WTC11 (cell line): ENCODE results near the gene ZNF555. TPM values are rescaled to one million over a fixed set of nuclear protein-coding genes. Genes with fewer than 3 reads are reported as not detected.

Experiments
- FOXJ3 ChIP-seq: sonication (generic); formaldehyde crosslinking; IDR thresholded peaks from 2 replicates; pipeline ENCODE4 v1.9.0; 2021; ENCODE audit warnings: missing genetic modification reagents, mild to moderate bottlenecking, borderline replicate concordance
- FOXP1 ChIP-seq: sonication (generic); formaldehyde crosslinking; IDR thresholded peaks from 2 replicates; pipeline ENCODE4 v1.8.0; 2022; ENCODE audit warnings: missing genetic modification reagents, mild to moderate bottlenecking, moderate library complexity, borderline replicate concordance
- GRHL2 ChIP-seq: fragments of 250-450 bp; sonication (Bioruptor Pico); IDR thresholded peaks from 2 replicates; pipeline ENCODE4 v1.8.0; 2022; ENCODE audit warnings: mild to moderate bottlenecking, moderate library complexity; ENCODE audit not compliant: insufficient replicate concordance, severe bottlenecking
- HMGA2 ChIP-seq: fragments of 250-450 bp; sonication (Bioruptor Pico); IDR thresholded peaks from 2 replicates; pipeline ENCODE4 v1.4.0; 2021; ENCODE audit warnings: mild to moderate bottlenecking, moderate library complexity
- NFATC4 ChIP-seq: fragments of 250-450 bp; sonication (Bioruptor Pico); IDR thresholded peaks from 2 replicates; pipeline ENCODE4 v1.9.0; 2021; ENCODE audit warnings: mild to moderate bottlenecking
- NFE2L1 ChIP-seq: sonication (generic); formaldehyde crosslinking; IDR thresholded peaks from 2 replicates; pipeline ENCODE4 v1.8.1; 2023; ENCODE audit warnings: missing genetic modification reagents
- NFYB ChIP-seq: sonication (generic); formaldehyde crosslinking; conservative IDR thresholded peaks from 2 replicates; pipeline ENCODE4 v1.8.0; 2022; ENCODE audit warnings: low read depth, missing genetic modification reagents
- NR2C2 ChIP-seq: sonication (generic); formaldehyde crosslinking; IDR thresholded peaks from 2 replicates; pipeline ENCODE4 v1.8.0; 2022; ENCODE audit warnings: mild to moderate bottlenecking, missing genetic modification reagents
- NR3C1 ChIP-seq: sonication (generic); formaldehyde crosslinking; conservative IDR thresholded peaks from 2 replicates; pipeline ENCODE4 v1.8.1; 2023; ENCODE audit warnings: low read depth, mild to moderate bottlenecking, missing genetic modification reagents
- RORB ChIP-seq: fragments of 250-450 bp; sonication (Bioruptor Pico); IDR thresholded peaks from 2 replicates; pipeline ENCODE4 v1.9.0; 2021; ENCODE audit warnings: mild to moderate bottlenecking
- SMAD4 ChIP-seq: sonication (generic); formaldehyde crosslinking; IDR thresholded peaks from 2 replicates; pipeline ENCODE4 v1.8.0; 2022; ENCODE audit warnings: mild to moderate bottlenecking, missing genetic modification reagents
- TCF7 ChIP-seq: sonication (generic); formaldehyde crosslinking; IDR thresholded peaks from 2 replicates; pipeline ENCODE4 v1.8.0; 2022; ENCODE audit warnings: mild to moderate bottlenecking, low read depth, missing genetic modification reagents, moderate library complexity
- ZNF121 ChIP-seq: sonication (generic); formaldehyde crosslinking; IDR thresholded peaks from 2 replicates; pipeline ENCODE4 v1.8.0; 2023; ENCODE audit warnings: missing genetic modification reagents
- ZNF396 ChIP-seq: fragments of 250-450 bp; sonication (Bioruptor Pico); IDR thresholded peaks from 2 replicates; pipeline ENCODE4 v1.8.0; 2021; ENCODE audit warnings: mild to moderate bottlenecking, moderate library complexity, borderline replicate concordance
- total RNA-seq: library from RNA; stranded (reverse); gene quantifications from 3 replicates; pipeline ENCODE4 v1.2.3, GENCODE V29; 2021
- TF ChIP-seq, protein P1 (sequence below): sonication (generic); formaldehyde crosslinking; IDR thresholded peaks from 2 replicates; pipeline ENCODE4 v1.8.0; 2022; ENCODE audit warnings: mild to moderate bottlenecking, missing genetic modification reagents
- TF ChIP-seq, protein P2 (sequence below): sonication (generic); formaldehyde crosslinking; IDR thresholded peaks from 2 replicates; pipeline ENCODE4 v1.8.1; 2022; ENCODE audit warnings: missing genetic modification reagents, borderline replicate concordance
- TF ChIP-seq, protein P3 (sequence below): sonication (generic); formaldehyde crosslinking; IDR thresholded peaks from 2 replicates; pipeline ENCODE4 v1.8.1; 2023; ENCODE audit warnings: mild to moderate bottlenecking, missing genetic modification reagents, borderline replicate concordance
- TF ChIP-seq, protein P4 (sequence below): sonication (generic); formaldehyde crosslinking; IDR thresholded peaks from 2 replicates; pipeline ENCODE4 v1.8.0; 2023; ENCODE audit warnings: missing genetic modification reagents, mild to moderate bottlenecking, borderline replicate concordance
- TF ChIP-seq, protein P5 (sequence below): sonication (generic); formaldehyde crosslinking; IDR thresholded peaks from 2 replicates; pipeline ENCODE4 v1.8.1; 2023; ENCODE audit warnings: mild to moderate bottlenecking, missing genetic modification reagents
- TF ChIP-seq, protein P6 (sequence below): sonication (generic); formaldehyde crosslinking; IDR thresholded peaks from 2 replicates; pipeline ENCODE4 v1.8.1; 2022; ENCODE audit warnings: low read depth, missing genetic modification reagents, borderline replicate concordance
- TF ChIP-seq, protein P7 (sequence below): fragments of 250-450 bp; sonication (Bioruptor Pico); conservative IDR thresholded peaks from 2 replicates; pipeline ENCODE4 v1.9.0; 2021; ENCODE audit warnings: mild to moderate bottlenecking
- TF ChIP-seq, protein P8 (sequence below): sonication (generic); formaldehyde crosslinking; IDR thresholded peaks from 2 replicates; pipeline ENCODE4 v1.8.1; 2022; ENCODE audit warnings: mild to moderate bottlenecking, missing genetic modification reagents, moderate library complexity, borderline replicate concordance

The ZNF555 gene
- total RNA-seq, 1 experiment from 2014 or later = 6.6 TPM

DNA sequence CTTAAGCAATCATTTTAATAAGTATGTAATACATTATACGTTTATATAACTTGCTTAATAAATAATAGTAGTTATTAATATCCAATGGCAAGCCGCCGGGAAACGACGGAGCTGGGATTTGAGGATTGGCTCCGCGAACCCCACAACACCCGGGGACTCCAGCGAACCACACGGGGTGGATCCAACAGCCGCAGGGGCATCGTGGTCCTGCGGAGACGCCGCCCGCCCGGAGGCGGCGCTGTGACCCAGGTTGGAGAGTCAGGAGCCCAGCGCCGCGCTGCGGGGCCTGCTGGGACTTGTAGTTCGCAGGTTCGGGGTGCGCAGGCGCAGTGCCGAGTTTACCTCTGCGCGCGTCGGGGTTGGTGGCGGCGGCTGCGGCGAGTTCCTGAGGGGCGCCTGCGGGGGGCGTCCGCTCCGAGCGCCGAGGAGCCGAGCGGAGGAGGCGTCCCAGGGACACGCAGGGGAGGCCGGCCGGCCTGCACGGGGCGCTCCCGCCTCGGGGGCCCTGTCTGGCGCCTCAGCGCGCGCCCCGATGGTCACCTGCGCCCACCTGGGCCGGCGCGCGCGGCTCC is 21.6 kb upstream of the ZNF555 start, which contains the start of gene ZNF554 (continued):
- TF ChIP-seq FOXP1 (CRISPR knock-in tag) = peak; percentile 29
- no peak for TF ChIP-seq GRHL2 (CRISPR knock-in tag)
- TF ChIP-seq, protein P1, sequence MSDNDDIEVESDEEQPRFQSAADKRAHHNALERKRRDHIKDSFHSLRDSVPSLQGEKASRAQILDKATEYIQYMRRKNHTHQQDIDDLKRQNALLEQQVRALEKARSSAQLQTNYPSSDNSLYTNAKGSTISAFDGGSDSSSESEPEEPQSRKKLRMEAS = peak; percentile 73; the same call in 1 of the 2 replicates
- TF ChIP-seq TCF7 (CRISPR knock-in tag) = no peak
- TF ChIP-seq, protein P2, sequence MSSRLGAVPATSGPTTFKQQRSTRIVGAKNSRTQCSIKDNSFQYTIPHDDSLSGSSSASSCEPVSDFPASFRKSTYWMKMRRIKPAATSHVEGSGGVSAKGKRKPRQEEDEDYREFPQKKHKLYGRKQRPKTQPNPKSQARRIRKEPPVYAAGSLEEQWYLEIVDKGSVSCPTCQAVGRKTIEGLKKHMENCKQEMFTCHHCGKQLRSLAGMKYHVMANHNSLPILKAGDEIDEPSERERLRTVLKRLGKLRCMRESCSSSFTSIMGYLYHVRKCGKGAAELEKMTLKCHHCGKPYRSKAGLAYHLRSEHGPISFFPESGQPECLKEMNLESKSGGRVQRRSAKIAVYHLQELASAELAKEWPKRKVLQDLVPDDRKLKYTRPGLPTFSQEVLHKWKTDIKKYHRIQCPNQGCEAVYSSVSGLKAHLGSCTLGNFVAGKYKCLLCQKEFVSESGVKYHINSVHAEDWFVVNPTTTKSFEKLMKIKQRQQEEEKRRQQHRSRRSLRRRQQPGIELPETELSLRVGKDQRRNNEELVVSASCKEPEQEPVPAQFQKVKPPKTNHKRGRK (CRISPR knock-in tag) = no peak
- TF ChIP-seq, protein P3, sequence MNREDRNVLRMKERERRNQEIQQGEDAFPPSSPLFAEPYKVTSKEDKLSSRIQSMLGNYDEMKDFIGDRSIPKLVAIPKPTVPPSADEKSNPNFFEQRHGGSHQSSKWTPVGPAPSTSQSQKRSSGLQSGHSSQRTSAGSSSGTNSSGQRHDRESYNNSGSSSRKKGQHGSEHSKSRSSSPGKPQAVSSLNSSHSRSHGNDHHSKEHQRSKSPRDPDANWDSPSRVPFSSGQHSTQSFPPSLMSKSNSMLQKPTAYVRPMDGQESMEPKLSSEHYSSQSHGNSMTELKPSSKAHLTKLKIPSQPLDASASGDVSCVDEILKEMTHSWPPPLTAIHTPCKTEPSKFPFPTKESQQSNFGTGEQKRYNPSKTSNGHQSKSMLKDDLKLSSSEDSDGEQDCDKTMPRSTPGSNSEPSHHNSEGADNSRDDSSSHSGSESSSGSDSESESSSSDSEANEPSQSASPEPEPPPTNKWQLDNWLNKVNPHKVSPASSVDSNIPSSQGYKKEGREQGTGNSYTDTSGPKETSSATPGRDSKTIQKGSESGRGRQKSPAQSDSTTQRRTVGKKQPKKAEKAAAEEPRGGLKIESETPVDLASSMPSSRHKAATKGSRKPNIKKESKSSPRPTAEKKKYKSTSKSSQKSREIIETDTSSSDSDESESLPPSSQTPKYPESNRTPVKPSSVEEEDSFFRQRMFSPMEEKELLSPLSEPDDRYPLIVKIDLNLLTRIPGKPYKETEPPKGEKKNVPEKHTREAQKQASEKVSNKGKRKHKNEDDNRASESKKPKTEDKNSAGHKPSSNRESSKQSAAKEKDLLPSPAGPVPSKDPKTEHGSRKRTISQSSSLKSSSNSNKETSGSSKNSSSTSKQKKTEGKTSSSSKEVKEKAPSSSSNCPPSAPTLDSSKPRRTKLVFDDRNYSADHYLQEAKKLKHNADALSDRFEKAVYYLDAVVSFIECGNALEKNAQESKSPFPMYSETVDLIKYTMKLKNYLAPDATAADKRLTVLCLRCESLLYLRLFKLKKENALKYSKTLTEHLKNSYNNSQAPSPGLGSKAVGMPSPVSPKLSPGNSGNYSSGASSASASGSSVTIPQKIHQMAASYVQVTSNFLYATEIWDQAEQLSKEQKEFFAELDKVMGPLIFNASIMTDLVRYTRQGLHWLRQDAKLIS = no peak
- no peak for TF ChIP-seq NFE2L1
- TF ChIP-seq, protein P4, sequence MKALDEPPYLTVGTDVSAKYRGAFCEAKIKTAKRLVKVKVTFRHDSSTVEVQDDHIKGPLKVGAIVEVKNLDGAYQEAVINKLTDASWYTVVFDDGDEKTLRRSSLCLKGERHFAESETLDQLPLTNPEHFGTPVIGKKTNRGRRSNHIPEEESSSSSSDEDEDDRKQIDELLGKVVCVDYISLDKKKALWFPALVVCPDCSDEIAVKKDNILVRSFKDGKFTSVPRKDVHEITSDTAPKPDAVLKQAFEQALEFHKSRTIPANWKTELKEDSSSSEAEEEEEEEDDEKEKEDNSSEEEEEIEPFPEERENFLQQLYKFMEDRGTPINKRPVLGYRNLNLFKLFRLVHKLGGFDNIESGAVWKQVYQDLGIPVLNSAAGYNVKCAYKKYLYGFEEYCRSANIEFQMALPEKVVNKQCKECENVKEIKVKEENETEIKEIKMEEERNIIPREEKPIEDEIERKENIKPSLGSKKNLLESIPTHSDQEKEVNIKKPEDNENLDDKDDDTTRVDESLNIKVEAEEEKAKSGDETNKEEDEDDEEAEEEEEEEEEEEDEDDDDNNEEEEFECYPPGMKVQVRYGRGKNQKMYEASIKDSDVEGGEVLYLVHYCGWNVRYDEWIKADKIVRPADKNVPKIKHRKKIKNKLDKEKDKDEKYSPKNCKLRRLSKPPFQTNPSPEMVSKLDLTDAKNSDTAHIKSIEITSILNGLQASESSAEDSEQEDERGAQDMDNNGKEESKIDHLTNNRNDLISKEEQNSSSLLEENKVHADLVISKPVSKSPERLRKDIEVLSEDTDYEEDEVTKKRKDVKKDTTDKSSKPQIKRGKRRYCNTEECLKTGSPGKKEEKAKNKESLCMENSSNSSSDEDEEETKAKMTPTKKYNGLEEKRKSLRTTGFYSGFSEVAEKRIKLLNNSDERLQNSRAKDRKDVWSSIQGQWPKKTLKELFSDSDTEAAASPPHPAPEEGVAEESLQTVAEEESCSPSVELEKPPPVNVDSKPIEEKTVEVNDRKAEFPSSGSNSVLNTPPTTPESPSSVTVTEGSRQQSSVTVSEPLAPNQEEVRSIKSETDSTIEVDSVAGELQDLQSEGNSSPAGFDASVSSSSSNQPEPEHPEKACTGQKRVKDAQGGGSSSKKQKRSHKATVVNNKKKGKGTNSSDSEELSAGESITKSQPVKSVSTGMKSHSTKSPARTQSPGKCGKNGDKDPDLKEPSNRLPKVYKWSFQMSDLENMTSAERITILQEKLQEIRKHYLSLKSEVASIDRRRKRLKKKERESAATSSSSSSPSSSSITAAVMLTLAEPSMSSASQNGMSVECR (CRISPR knock-in tag) = peak; percentile 51; the same call in 1 of the 2 replicates
- no peak for TF ChIP-seq SMAD4 (CRISPR knock-in tag)
- TF ChIP-seq, protein P5, sequence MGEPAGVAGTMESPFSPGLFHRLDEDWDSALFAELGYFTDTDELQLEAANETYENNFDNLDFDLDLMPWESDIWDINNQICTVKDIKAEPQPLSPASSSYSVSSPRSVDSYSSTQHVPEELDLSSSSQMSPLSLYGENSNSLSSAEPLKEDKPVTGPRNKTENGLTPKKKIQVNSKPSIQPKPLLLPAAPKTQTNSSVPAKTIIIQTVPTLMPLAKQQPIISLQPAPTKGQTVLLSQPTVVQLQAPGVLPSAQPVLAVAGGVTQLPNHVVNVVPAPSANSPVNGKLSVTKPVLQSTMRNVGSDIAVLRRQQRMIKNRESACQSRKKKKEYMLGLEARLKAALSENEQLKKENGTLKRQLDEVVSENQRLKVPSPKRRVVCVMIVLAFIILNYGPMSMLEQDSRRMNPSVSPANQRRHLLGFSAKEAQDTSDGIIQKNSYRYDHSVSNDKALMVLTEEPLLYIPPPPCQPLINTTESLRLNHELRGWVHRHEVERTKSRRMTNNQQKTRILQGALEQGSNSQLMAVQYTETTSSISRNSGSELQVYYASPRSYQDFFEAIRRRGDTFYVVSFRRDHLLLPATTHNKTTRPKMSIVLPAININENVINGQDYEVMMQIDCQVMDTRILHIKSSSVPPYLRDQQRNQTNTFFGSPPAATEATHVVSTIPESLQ (CRISPR knock-in tag) = no peak
- TF ChIP-seq, protein P6, sequence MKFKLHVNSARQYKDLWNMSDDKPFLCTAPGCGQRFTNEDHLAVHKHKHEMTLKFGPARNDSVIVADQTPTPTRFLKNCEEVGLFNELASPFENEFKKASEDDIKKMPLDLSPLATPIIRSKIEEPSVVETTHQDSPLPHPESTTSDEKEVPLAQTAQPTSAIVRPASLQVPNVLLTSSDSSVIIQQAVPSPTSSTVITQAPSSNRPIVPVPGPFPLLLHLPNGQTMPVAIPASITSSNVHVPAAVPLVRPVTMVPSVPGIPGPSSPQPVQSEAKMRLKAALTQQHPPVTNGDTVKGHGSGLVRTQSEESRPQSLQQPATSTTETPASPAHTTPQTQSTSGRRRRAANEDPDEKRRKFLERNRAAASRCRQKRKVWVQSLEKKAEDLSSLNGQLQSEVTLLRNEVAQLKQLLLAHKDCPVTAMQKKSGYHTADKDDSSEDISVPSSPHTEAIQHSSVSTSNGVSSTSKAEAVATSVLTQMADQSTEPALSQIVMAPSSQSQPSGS = no peak
- no peak; the same call in 1 of the 2 replicates for TF ChIP-seq NFYB (CRISPR knock-in tag)
- TF ChIP-seq, protein P7, sequence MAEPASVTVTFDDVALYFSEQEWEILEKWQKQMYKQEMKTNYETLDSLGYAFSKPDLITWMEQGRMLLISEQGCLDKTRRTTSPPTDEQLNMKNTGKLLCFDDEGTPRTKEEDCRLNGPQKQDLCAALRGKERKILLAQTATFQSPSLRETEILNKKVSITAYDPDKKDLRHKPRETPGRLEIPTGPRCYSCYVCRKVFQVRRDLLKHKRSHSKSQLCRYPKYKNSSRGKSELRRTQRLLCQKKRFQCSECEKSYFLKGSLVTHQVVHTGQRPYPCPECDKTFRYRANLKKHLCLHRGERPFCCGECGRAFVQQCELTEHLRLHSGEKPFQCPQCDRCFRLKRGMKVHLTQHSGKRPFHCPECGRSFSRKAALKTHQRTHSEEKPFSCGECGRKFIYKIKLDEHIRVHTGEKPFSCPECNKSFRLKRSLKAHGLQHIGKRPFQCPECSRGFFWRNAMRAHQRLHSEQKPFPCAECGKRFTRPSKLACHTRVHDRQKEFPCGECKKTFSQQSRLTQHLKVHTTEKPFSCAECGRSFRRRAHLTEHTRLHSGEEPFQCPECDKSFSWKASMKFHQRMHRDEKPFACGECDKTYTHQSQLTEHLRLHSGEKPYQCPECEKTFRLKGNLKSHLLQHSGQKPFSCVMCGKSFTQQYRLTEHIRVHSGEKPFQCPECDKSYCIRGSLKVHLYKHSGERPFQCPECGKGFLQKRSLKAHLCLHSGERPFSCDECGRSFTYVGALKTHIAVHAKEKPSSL (CRISPR knock-in tag) = no peak
- TF ChIP-seq NFATC4 (CRISPR knock-in tag) = no peak
- no peak for TF ChIP-seq ZNF121
- no peak for TF ChIP-seq NR3C1 (CRISPR knock-in tag)
- no peak for TF ChIP-seq NR2C2 (CRISPR knock-in tag)
- TF ChIP-seq ZNF396 (CRISPR knock-in tag) = no peak
- TF ChIP-seq FOXJ3 (CRISPR knock-in tag) = no peak
- no peak for TF ChIP-seq RORB (CRISPR knock-in tag)
- TF ChIP-seq HMGA2 (CRISPR knock-in tag) = no peak
- TF ChIP-seq, protein P8, sequence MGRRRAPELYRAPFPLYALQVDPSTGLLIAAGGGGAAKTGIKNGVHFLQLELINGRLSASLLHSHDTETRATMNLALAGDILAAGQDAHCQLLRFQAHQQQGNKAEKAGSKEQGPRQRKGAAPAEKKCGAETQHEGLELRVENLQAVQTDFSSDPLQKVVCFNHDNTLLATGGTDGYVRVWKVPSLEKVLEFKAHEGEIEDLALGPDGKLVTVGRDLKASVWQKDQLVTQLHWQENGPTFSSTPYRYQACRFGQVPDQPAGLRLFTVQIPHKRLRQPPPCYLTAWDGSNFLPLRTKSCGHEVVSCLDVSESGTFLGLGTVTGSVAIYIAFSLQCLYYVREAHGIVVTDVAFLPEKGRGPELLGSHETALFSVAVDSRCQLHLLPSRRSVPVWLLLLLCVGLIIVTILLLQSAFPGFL (CRISPR knock-in tag) = no peak
